Prostate gland (tissue), 2 donors: ENCODE data around the gene URGCP. TPM values are rescaled to one million over a fixed set of nuclear protein-coding genes. Genes with fewer than 3 reads are reported as not detected.

Source experiments
- DNase-seq: peaks from one replicate; pipeline ENCODE4 v3.0.0-alpha.2; 2019; ENCODE audit warnings: low spot score
- H3K27ac ChIP-seq, 2 donors: fragments of 200-600 bp; sonication (generic); 2 replicates each; pipeline ENCODE4 v1.5.1; 2017 to 2019
- H3K27me3 ChIP-seq: fragments of 200-600 bp; sonication (generic); replicated peaks from 2 replicates; pipeline ENCODE4 v1.5.1; 2019; ENCODE audit not compliant: insufficient read depth
- H3K36me3 ChIP-seq, 2 donors: fragments of 200-600 bp; sonication (generic); 1 replicate in 1 of 2; 2 replicates in 1 of 2; pipeline versions ENCODE4 v1.5.1 to v1.8.1; 2017 to 2019
- H3K4me1 ChIP-seq: fragments of 200-600 bp; sonication (generic); replicated peaks from 2 replicates; pipeline ENCODE4 v1.5.1; 2019
- H3K4me3 ChIP-seq, 2 donors: fragments of 200-600 bp; sonication (generic); 2 replicates each; pipeline ENCODE4 v1.5.1; 2017 to 2019
- H3K9me3 ChIP-seq: fragments of 200-600 bp; sonication (generic); 2 replicates; pipeline ENCODE4 v1.5.1; 2017
- POLR2A ChIP-seq: fragments of 450-650 bp; IDR thresholded peaks from one replicate; pipeline ENCODE4 v1.6.1; 2016; ENCODE audit warnings: antibody characterized with exemption, mild to moderate bottlenecking
- POLR2AphosphoS5 ChIP-seq: sonication (generic); formaldehyde crosslinking; IDR thresholded peaks from one replicate; pipeline ENCODE4 v1.6.1; 2017; ENCODE audit warnings: antibody characterized with exemption
- WGBS: methylation state at CpG from one replicate; pipeline ENCODE4 v1.1.5; 2018; 5-methylcytosine and 5-hydroxymethylcytosine counted together
- intact Hi-C: fragments of 100-400 bp; cut with DNase I; formaldehyde crosslinking; loops from one replicate; pipeline ENCODE4 v1.14.2; 2022
- total RNA-seq, 2 donors: library from RNA; depleted of rRNA; stranded (reverse); fragments of >200 nt; gene quantifications; one replicate each; pipeline ENCODE4 v1.1.0, GENCODE V29; 2016
- TF ChIP-seq, protein P1 (sequence below), 4 experiments: fragments of 200-600 bp in 2 of 4; fragments of 450-650 bp in 2 of 4; sonication (generic) in 2 of 4; IDR thresholded peaks; 1 replicate in 3 of 4; 2 replicates in 1 of 4; pipeline ENCODE4 v1.5.1; 2016 to 2019; ENCODE audit warnings: antibody characterized with exemption in 4 of 4, mild to moderate bottlenecking in 2 of 4, moderate library complexity in 2 of 4

Gene URGCP
- total RNA-seq, 2 donors from 2014 or later, result 22.2 to 30.8 TPM

DNA sequence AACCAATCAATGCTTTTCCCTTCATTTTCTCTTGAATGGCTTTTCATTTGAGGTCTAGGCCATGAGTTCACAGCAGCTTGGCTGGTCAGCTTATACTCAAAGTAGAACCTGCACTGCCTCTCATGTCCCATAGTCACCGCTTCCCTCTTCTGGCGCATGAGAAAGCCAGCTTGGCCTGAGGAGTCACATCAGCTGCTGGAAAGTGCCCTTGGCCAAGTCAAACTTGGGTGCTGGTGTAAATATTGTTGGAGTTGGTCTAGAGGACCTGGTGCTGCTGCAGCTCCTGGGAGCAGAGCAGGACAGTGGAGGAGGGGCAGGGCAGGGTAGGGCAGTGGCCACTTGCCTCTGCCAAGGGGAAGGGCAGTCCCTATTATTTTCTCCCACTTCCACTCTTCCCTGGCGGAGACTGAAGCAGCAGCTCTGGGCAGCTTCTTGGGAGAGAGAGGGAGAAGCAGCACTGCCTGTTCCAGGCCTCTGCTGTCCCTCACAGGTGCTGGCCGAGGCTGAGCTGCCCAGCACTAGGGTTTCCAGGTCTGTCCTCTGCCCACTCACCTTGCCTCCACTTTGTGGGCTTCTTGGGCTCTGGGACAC is 32.6 kb upstream of the URGCP start:
- intact Hi-C loops, result no loop called here
- DNase-seq, result no peak
- no peak overlapping the region for H3K4me3 ChIP-seq
- H3K9me3 ChIP-seq, result no peaks in the 10 kb centered on the region
- no peaks in the 10 kb centered on the region for H3K27me3 ChIP-seq
- H3K4me1 ChIP-seq, result no peaks in the 10 kb centered on the region
- no peak overlapping the region for H3K27ac ChIP-seq
- 92% methylated on average over 4 of the region's 4 CpGs for WGBS
- no peak for TF ChIP-seq POLR2AphosphoS5
- no peak for TF ChIP-seq POLR2A
- TF ChIP-seq, protein P1, sequence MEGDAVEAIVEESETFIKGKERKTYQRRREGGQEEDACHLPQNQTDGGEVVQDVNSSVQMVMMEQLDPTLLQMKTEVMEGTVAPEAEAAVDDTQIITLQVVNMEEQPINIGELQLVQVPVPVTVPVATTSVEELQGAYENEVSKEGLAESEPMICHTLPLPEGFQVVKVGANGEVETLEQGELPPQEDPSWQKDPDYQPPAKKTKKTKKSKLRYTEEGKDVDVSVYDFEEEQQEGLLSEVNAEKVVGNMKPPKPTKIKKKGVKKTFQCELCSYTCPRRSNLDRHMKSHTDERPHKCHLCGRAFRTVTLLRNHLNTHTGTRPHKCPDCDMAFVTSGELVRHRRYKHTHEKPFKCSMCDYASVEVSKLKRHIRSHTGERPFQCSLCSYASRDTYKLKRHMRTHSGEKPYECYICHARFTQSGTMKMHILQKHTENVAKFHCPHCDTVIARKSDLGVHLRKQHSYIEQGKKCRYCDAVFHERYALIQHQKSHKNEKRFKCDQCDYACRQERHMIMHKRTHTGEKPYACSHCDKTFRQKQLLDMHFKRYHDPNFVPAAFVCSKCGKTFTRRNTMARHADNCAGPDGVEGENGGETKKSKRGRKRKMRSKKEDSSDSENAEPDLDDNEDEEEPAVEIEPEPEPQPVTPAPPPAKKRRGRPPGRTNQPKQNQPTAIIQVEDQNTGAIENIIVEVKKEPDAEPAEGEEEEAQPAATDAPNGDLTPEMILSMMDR (IDR thresholded peaks at IDR 0.05), result no peak
- no peaks in the 10 kb centered on the region for H3K36me3 ChIP-seq

DNA sequence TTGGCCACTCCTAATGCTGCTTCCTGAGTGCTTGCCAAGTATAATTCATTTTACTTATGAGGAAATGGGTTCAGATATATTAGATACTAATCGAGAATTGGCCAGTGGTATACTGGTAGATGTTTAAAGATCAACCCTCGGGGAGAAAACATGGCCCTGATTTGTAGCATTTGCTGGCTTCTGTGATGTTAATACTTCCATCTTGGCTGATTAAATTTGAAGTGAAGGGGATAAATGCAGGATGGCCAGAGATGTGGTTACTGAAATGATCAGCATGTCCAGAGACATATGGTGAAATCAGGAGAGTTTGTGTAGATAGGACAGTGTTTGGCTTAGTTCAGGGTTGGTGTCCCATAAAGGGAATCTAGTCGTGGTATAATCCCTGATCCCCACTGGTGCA is 31.0 kb upstream of the URGCP start:
- Histone ChIP-seq H3K27ac (no peak overlapping the region), H3K9me3 (no peaks in the 10 kb centered on the region), H3K36me3 (no peaks in the 10 kb centered on the region), H3K27me3 (no peaks in the 10 kb centered on the region), H3K4me1 (no peaks in the 10 kb centered on the region), H3K4me3 (no peak overlapping the region)
- intact Hi-C loops, result no loop called here
- whole genome bisulfite sequencing, result 87% methylated on average over 3 of the region's 3 CpGs
- DNase-seq, result no peak
- TF ChIP-seq POLR2AphosphoS5 (no peak), POLR2A (no peak)
- TF ChIP-seq, protein P1 (IDR thresholded peaks at IDR 0.05), result no peak

DNA sequence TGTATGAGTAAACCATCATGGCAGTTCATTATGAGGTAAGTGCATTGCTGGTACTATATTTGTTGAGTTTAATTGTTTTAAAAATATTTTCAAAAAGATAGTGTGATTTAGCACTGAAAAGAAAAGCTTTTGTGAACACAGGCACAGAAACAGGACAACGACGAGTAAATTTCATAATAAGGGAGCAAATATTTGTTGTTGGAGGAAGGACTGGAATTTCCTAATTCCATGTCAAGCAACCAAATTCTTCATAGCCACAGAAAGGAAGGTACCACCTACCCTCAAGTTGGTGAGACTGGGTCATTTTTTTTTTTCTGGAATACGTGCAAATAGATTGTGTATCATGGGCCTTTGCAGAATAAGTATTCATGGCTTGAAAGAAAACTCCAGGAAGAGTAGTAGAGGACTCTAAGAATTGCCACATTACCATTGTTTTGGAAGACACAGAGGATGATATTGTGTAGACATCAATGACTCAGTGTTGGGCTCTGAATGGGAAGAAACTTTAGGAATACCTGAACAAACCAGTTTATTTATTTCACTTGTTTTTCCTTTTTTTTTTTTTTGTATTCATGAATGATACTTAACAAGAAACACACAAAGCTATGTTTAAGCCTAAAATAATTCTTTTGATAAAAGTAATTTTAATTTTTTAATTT is 27.6 kb upstream of the URGCP start:
- Histone ChIP-seq H3K4me1 (no peaks in the 10 kb centered on the region), H3K4me3 (no peak overlapping the region), H3K27ac (no peak overlapping the region), H3K36me3 (no peaks in the 10 kb centered on the region), H3K27me3 (no peaks in the 10 kb centered on the region), H3K9me3 (no peaks in the 10 kb centered on the region)
- intact Hi-C loops, result no loop called here
- TF ChIP-seq, protein P1 (IDR thresholded peaks at IDR 0.05), result no peak
- no peak for TF ChIP-seq POLR2AphosphoS5
- TF ChIP-seq POLR2A, result no peak
- WGBS, result 92% methylated on average over 3 of the region's 3 CpGs
- no peak for DNase-seq

DNA sequence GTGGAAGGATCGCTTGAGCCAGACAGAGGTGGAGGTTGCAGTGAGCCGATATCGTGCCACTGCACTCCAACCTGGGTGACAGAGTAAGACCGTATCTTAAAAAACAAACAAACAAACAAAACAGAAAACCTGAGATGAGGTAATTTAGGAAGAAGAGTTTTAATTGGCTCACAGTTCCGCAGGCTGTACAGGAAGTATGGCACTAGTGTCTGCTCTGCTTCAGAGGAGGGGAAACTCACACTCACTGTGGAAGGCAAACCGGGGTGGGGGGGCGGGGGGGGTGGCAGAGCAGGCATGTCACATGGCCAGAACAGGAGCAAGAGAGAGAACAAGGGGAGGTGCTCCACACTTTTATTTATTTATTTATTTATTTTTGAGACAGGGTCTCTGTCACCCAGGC is 24.9 kb upstream of the URGCP start:
- H3K4me3 ChIP-seq, result no peak overlapping the region
- no peaks in the 10 kb centered on the region for H3K9me3 ChIP-seq
- no peaks in the 10 kb centered on the region for H3K36me3 ChIP-seq
- no peak for TF ChIP-seq POLR2A
- TF ChIP-seq, protein P1 (IDR thresholded peaks at IDR 0.05), result no peak
- no peak for TF ChIP-seq POLR2AphosphoS5
- H3K4me1 ChIP-seq, result no peaks in the 10 kb centered on the region
- intact Hi-C loops, result no loop called here
- H3K27ac ChIP-seq, result no peak overlapping the region
- WGBS, result 93% methylated on average over 7 of the region's 7 CpGs
- no peaks in the 10 kb centered on the region for H3K27me3 ChIP-seq
- DNase-seq, result no peak
